Measurements from ENCODE around the gene UTP4.

Gene UTP4

DNA sequence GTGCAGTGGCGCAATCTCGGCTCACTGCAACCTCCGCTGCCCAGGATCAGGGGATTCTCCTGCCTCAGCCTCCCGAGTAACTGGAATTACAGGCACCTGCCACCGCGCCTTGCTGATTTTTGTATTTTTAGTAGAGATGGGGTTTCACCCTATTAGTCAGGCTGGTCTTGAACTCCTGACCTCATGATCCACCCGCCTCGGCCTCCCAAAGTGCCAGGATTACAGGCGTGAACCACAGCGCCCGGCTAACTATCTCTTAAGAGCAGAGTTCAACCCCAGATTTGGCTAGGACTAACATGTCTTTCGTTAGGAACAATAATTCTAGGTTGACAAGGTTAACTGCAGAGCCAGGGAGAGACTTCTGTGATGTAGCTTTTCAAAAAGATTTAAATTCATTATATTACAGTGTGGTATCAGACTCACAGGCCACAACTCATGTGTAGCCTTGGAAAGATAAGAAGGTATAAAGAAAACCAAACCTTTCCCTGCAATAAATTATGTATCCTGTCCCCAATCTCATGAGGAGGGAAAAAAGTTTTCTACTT, 4.4 kb upstream of the UTP4 start:
- TF ChIP-seq, protein P1, sequence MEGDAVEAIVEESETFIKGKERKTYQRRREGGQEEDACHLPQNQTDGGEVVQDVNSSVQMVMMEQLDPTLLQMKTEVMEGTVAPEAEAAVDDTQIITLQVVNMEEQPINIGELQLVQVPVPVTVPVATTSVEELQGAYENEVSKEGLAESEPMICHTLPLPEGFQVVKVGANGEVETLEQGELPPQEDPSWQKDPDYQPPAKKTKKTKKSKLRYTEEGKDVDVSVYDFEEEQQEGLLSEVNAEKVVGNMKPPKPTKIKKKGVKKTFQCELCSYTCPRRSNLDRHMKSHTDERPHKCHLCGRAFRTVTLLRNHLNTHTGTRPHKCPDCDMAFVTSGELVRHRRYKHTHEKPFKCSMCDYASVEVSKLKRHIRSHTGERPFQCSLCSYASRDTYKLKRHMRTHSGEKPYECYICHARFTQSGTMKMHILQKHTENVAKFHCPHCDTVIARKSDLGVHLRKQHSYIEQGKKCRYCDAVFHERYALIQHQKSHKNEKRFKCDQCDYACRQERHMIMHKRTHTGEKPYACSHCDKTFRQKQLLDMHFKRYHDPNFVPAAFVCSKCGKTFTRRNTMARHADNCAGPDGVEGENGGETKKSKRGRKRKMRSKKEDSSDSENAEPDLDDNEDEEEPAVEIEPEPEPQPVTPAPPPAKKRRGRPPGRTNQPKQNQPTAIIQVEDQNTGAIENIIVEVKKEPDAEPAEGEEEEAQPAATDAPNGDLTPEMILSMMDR (IDR thresholded peaks at IDR 0.05; ENCODE audit: insufficient read depth, low read length, poor library complexity, severe bottlenecking) = no peak
- Histone ChIP-seq H3K4me3 (replicated peaks; ENCODE audit: low read depth, low read length) (no peak overlapping the region), H3K36me3 (ENCODE audit: control insufficient read depth, insufficient read depth, low read length) (peaks cover 3% of the 10 kb centered on the region), H3K27me3 (replicated peaks; ENCODE audit: control insufficient read depth, insufficient read depth, low read length) (no peaks in the 10 kb centered on the region)
- no peak for DNase-seq (ENCODE audit: extremely low read depth, insufficient read length)

DNA sequence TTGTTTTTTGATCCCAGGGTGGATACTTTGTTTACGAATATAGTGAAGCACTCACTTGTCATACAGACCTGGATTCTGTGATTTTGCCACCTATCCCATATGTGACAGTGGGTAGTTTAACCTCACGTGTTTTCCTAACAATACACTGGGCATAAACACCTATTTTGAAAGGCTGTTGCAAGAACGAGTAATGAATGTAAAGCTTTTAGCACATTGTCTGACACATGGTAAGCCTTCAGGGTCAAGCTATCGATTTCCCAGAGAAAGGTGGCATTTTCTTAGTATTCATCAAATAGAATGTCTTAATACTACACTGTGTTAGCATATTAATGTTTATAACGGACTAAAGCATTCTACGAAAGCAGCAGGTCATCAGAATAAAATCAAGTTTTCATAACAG, 2.0 kb upstream of the UTP4 start:
- Histone ChIP-seq H3K36me3 (ENCODE audit: control insufficient read depth, insufficient read depth, low read length) (peaks cover 3% of the 10 kb centered on the region), H3K27me3 (replicated peaks; ENCODE audit: control insufficient read depth, insufficient read depth, low read length) (no peaks in the 10 kb centered on the region), H3K4me3 (replicated peaks; ENCODE audit: low read depth, low read length) (peak overlapping the region; percentile 97; the same call in 1 of the 2 replicates)
- DNase-seq (ENCODE audit: extremely low read depth, insufficient read length) = no peak
- TF ChIP-seq, protein P1 (IDR thresholded peaks at IDR 0.05; ENCODE audit: insufficient read depth, low read length, poor library complexity, severe bottlenecking) = no peak

DNA sequence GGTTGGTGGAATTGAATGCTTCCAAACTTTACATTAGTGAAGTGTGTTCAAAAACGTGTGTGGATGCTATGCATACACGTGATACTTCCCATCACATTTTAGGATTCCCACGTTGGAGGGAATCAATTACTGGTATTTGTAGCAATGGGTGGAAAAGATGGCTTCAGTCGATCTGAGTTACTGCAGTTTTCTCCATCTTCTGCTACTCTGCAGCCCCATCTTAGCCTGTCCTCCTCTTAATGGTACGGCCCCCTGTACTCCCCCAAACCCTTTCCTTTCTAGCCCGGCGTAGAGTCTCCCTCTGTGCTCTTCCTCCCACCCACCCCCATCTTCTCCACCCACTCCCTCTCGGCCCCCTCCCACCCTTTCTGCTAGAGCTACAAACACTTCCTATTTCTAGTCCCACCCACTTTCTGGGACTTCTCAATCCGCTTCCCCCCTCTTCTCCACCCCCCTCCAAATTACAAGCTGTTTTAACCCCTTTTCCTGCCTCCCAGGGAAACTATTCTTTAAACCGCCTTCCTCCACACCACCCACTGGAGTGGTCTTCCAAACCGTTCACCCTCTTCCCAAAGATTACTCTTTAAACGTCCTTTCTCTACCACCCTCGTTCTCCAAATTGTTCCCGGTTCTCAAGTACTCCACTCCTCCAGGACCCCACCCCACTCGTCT, 1.1 kb upstream of the UTP4 start:
- H3K36me3 ChIP-seq (ENCODE audit: control insufficient read depth, insufficient read depth, low read length) = peaks cover under 1% of the 10 kb centered on the region
- no peak for DNase-seq (ENCODE audit: extremely low read depth, insufficient read length)
- TF ChIP-seq, protein P1 (IDR thresholded peaks at IDR 0.05; ENCODE audit: insufficient read depth, low read length, poor library complexity, severe bottlenecking) = no peak

DNA sequence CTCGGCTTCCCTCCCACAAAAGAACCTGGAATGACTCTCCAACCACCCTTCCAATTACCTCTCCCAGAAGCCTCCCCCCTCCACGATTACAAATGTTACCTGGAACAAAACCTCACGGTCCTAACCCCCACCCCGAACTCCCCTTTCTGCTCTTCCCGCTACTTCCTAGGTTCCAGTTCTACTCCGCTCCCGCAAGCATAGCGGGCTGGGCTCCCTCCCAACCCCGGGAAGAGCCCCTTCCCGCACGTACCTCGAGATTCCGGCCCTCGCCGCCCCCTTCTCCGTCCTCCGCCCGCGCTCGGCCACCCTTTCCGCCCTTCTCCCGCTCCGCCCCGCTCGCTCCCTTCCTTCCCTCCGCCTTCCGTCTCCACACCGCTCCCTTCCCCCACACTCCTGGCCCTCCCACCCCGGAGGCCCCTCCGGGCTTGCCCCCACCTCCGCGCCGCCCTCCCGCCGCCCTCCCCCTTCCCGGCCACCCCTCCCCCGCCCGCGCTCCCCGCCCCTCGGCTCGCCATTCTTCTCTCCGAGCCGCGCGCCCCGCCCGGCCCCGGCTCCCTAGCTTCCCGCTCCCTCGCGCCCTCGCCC, 518 bp upstream of the UTP4 start:
- peak; percentile 75 for DNase-seq (ENCODE audit: extremely low read depth, insufficient read length)
- no peaks in the 10 kb centered on the region for H3K27me3 ChIP-seq (replicated peaks; ENCODE audit: control insufficient read depth, insufficient read depth, low read length)
- peak overlapping the region; percentile 97 for H3K4me3 ChIP-seq (replicated peaks; ENCODE audit: low read depth, low read length)
- TF ChIP-seq, protein P1 (IDR thresholded peaks at IDR 0.05; ENCODE audit: insufficient read depth, low read length, poor library complexity, severe bottlenecking) = no peak
- peaks cover 1% of the 10 kb centered on the region; the same call in 1 of the 2 replicates for H3K36me3 ChIP-seq (ENCODE audit: control insufficient read depth, insufficient read depth, low read length)

More for the DNA sequence above, 1.1 kb upstream of the UTP4 start:
- Histone ChIP-seq H3K27me3 (replicated peaks; ENCODE audit: control insufficient read depth, insufficient read depth, low read length) (no peaks in the 10 kb centered on the region), H3K4me3 (replicated peaks; ENCODE audit: low read depth, low read length) (peak overlapping the region; percentile 97)

DNA sequence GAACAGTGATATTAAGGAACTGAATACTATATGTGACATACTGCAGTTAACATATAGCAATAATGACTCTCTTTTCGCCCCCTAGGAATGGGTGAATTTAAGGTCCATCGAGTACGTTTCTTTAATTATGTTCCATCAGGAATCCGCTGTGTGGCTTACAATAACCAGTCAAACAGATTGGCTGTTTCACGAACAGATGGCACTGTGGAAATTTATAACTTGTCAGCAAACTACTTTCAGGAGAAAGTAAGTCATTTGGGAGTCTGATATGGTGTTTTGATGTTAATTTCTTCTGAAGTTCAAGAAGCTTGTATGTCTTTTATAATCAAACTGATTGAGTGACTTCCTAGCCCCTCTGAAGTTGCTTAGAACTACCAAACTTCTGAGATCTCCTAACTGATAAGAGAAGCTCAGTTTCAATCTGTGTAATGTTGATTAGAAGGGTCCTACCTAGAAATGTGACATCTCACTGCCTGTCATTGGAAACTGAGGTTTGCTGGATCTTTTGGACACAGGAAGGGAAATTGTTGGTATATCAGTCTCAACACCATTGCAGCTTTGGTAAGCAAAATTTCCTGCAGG, 1.0 kb downstream of the UTP4 start:
- TF ChIP-seq, protein P1 (IDR thresholded peaks at IDR 0.05; ENCODE audit: insufficient read depth, low read length, poor library complexity, severe bottlenecking) = no peak
- H3K27me3 ChIP-seq (replicated peaks; ENCODE audit: control insufficient read depth, insufficient read depth, low read length) = no peaks in the 10 kb centered on the region
- peak overlapping the region; percentile 97 for H3K4me3 ChIP-seq (replicated peaks; ENCODE audit: low read depth, low read length)
- H3K36me3 ChIP-seq (ENCODE audit: control insufficient read depth, insufficient read depth, low read length) = peaks cover 1% of the 10 kb centered on the region; the same call in 1 of the 2 replicates
- DNase-seq (ENCODE audit: extremely low read depth, insufficient read length) = no peak

All from GM06990 (cell line).